ENCODE measurements around the gene CHST2. TPM values are rescaled to one million over a fixed set of nuclear protein-coding genes. Genes with fewer than 3 reads are reported as not detected.
A peak's percentile ranks its signal among the peaks of the same experiment; 100 is the strongest.
"Not testable (repeated sequence)": the region's sequence is repeated elsewhere in the genome, so short reads cannot be mapped to it uniquely, and the experiment has no call there.

Gene CHST2
- total RNA-seq, 1 experiment from 2014 or later: 1.7 TPM

DNA sequence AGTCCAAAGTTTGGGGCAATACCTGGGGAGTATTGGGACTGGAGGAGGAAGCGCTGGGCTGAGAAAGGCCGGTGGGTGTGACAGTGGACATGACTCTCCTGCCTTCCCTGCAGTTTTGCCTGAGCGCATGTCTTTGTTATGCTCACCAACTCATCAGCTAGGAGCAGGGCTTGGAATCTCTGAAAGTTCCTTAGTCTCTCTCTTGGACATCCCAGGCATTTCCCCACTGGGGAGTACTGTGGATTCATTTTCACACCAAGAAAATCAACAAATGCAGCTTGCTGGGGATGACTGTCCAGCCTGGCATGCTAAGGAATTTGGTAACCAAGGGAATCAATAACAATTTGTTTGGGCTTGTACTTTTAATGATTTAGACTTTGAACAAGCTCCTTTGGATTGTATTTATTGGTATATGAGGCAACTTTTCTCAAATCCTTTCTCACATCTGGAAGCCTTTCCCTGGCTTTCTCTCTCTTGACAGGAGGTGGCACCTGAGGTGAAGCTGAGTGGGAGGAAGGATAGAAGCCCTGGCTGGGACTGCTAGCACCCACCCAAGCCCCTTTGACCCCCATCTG is 48.5 kb upstream of the CHST2 start:
- no peak overlapping the region for H3K9ac ChIP-seq (ENCODE audit: low read length)
- no peaks in the 10 kb centered on the region for H3K79me2 ChIP-seq (ENCODE audit: insufficient read depth, low read length)
- BruUV-seq (replicated peaks): no TSS peak
- no peak overlapping the region for H3K4me2 ChIP-seq (ENCODE audit: low read length)
- TF ChIP-seq ZFX (IDR thresholded peaks at IDR 0.05) (no peak), RAD21 (IDR thresholded peaks at IDR 0.05; ENCODE audit: low read depth) (peak; percentile 10; the same call in 1 of the 2 replicates)
- TF ChIP-seq, protein P1, sequence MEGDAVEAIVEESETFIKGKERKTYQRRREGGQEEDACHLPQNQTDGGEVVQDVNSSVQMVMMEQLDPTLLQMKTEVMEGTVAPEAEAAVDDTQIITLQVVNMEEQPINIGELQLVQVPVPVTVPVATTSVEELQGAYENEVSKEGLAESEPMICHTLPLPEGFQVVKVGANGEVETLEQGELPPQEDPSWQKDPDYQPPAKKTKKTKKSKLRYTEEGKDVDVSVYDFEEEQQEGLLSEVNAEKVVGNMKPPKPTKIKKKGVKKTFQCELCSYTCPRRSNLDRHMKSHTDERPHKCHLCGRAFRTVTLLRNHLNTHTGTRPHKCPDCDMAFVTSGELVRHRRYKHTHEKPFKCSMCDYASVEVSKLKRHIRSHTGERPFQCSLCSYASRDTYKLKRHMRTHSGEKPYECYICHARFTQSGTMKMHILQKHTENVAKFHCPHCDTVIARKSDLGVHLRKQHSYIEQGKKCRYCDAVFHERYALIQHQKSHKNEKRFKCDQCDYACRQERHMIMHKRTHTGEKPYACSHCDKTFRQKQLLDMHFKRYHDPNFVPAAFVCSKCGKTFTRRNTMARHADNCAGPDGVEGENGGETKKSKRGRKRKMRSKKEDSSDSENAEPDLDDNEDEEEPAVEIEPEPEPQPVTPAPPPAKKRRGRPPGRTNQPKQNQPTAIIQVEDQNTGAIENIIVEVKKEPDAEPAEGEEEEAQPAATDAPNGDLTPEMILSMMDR (IDR thresholded peaks at IDR 0.05 in 2 of 3, conservative IDR thresholded peaks at IDR 0.05 in 1 of 3; ENCODE audit: borderline replicate concordance in 1 of 3, insufficient read depth in 1 of 3, low read depth in 2 of 3, low read length in 2 of 3): 0 out of 6 replicates have a peak, but pooled peaks of 1 of the 3 experiments have one; percentile 10
- ChIA-PET CTCF (no interaction called here), POLR2A (no interaction called here), RAD21 (ENCODE audit: low non-redundant PET in 1 of 2, low total read pairs in 2 of 2, uncharacterized antibody in 2 of 2, unreplicated experiment in 2 of 2) (no interaction called here)
- no peaks in the 10 kb centered on the region for H3K9me3 ChIP-seq (ENCODE audit: control insufficient read depth in 1 of 2, insufficient read depth in 1 of 2, low read depth in 1 of 2, low read length in 2 of 2)
- H2AFZ ChIP-seq (ENCODE audit: low read depth, low read length, poor library complexity, severe bottlenecking): no peak overlapping the region
- peaks cover 0 to 3% of the 10 kb centered on the region in 2 experiments; a peak in 1 of 4 replicates for H3K4me1 ChIP-seq (ENCODE audit: control insufficient read depth in 1 of 2, insufficient read depth in 2 of 2, low read length in 2 of 2)
- no peak overlapping the region for H3K27ac ChIP-seq (ENCODE audit: low read depth, low read length)
- no peak overlapping the region for H3K4me3 ChIP-seq (replicated peaks in 1 of 2; ENCODE audit: low read depth in 1 of 2, low read length in 2 of 2)
- intact Hi-C loops (cut with micrococcal nuclease): no loop called here
- ATAC-seq (no peak), DNase-seq (ENCODE audit: low read depth, low spot score) (no peak)
- no peaks in the 10 kb centered on the region for H3K9me2 ChIP-seq (ENCODE audit: insufficient read depth)
- H3K36me3 ChIP-seq (ENCODE audit: control insufficient read depth in 1 of 2, insufficient read depth in 2 of 2, low read length in 2 of 2): no peaks in the 10 kb centered on the region
- H4K20me1 ChIP-seq (ENCODE audit: insufficient read depth): no peaks in the 10 kb centered on the region
- no peaks in the 10 kb centered on the region for H3K27me3 ChIP-seq (ENCODE audit: insufficient read depth, low read length)

DNA sequence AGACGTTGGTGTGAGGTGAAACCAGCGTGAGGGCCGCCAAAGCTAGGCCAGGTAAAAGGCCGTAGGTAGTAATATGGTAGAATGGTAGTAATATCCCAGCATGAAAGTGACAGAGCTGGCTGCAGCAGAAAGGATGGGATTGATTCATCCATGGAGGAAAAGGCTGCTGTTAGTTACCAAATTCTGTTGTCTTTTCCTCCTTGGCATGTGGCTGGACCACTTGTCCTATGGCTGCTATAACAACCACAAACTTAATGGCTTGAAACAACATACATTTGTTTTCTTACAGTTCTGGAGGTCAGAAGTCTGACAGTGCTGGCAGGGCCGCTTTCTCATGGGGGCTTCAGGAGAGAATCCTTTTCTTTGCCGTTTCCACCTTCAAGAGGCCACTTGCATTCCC is 47.8 kb upstream of the CHST2 start:
- Histone ChIP-seq H3K9ac (ENCODE audit: low read length) (no peak overlapping the region), H3K4me3 (replicated peaks in 1 of 2; ENCODE audit: low read depth in 1 of 2, low read length in 2 of 2) (no peak overlapping the region), H3K4me1 (ENCODE audit: control insufficient read depth in 1 of 2, insufficient read depth in 2 of 2, low read length in 2 of 2) (peaks cover 0 to 3% of the 10 kb centered on the region in 2 experiments; a peak in 1 of 4 replicates), H4K20me1 (ENCODE audit: insufficient read depth) (no peaks in the 10 kb centered on the region), H3K79me2 (ENCODE audit: insufficient read depth, low read length) (no peaks in the 10 kb centered on the region), H2AFZ (ENCODE audit: low read depth, low read length, poor library complexity, severe bottlenecking) (no peak overlapping the region), H3K4me2 (ENCODE audit: low read length) (no peak overlapping the region), H3K36me3 (ENCODE audit: control insufficient read depth in 1 of 2, insufficient read depth in 2 of 2, low read length in 2 of 2) (no peaks in the 10 kb centered on the region), H3K27me3 (ENCODE audit: insufficient read depth, low read length) (no peaks in the 10 kb centered on the region), H3K9me3 (ENCODE audit: control insufficient read depth in 1 of 2, insufficient read depth in 1 of 2, low read depth in 1 of 2, low read length in 2 of 2) (no peaks in the 10 kb centered on the region), H3K9me2 (ENCODE audit: insufficient read depth) (no peaks in the 10 kb centered on the region), H3K27ac (ENCODE audit: low read depth, low read length) (no peak overlapping the region)
- DNase-seq (ENCODE audit: low read depth, low spot score) (no peak), ATAC-seq (no peak)
- ChIA-PET RAD21 (ENCODE audit: low non-redundant PET in 1 of 2, low total read pairs in 2 of 2, uncharacterized antibody in 2 of 2, unreplicated experiment in 2 of 2) (no interaction called here), CTCF (no interaction called here), POLR2A (no interaction called here)
- intact Hi-C loops (cut with micrococcal nuclease): no loop called here
- TF ChIP-seq ZFX (IDR thresholded peaks at IDR 0.05): no peak
- no TSS peak for BruUV-seq (replicated peaks)

DNA sequence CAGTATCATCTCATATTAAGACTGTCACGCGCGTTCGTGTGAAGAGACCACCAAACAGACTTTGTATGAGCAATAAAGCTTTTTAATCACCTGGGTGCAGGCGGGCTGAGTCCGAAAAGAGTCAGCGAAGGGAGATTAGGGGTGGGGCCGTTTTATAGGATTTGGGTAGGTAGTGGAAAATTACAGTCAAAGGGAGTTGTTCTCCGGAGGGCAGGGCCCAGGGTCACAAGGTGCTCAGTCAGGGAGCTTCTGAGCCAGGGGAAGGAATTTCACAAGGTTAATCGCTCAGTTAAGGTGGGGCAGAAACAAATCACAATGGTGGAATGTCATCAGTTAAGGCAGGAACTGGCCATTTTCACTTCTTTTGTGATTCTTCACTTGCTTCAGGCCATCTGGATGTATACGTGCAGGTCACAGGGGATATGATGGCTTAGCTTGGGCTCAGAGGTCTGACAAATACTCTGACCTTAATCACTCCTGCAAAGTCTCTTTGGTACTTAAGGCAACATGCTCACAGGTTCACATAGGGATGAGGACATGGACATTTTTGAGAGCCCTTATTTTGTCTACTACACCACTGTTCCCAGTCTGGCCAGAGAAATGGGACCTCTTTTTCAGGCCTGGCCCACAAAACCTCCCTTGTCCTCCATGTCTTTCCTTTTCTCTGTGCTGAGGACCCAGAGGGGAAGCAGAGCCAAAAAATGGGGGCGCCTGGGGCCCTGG is 47.1 kb upstream of the CHST2 start:
- BruUV-seq (replicated peaks): not testable (repeated sequence)

DNA sequence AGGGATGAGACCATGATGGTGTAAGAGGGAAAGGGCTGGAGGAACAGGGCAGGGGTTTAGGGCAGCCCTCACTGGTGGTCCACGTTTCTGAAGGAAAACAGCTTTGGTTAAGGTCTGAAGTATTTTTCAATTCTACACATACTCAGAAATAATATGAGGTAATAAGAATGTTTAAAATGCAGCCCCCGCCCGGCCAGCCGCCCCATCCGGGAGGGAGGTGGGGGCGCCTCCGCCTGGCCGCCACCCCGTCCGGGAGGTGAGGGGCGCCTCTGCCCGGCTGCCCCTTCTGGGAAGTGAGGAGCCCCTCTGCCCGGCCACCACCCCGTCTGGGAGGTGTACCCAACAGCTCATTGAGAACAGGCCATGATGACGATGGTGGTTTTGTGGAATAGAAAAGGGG is 46.0 kb upstream of the CHST2 start:
- DNase-seq (ENCODE audit: low read depth, low spot score); H3K9ac ChIP-seq (ENCODE audit: low read length); H3K27ac ChIP-seq (ENCODE audit: low read depth, low read length); H3K4me2 ChIP-seq (ENCODE audit: low read length); H3K36me3 ChIP-seq (ENCODE audit: control insufficient read depth in 1 of 2, insufficient read depth in 2 of 2, low read length in 2 of 2); intact Hi-C loops (cut with micrococcal nuclease); ATAC-seq; H3K9me2 ChIP-seq (ENCODE audit: insufficient read depth); H4K20me1 ChIP-seq (ENCODE audit: insufficient read depth); H3K27me3 ChIP-seq (ENCODE audit: insufficient read depth, low read length); H3K79me2 ChIP-seq (ENCODE audit: insufficient read depth, low read length); H3K4me3 ChIP-seq (replicated peaks in 1 of 2; ENCODE audit: low read depth in 1 of 2, low read length in 2 of 2); H3K4me1 ChIP-seq (ENCODE audit: control insufficient read depth in 1 of 2, insufficient read depth in 2 of 2, low read length in 2 of 2); H3K9me3 ChIP-seq (ENCODE audit: control insufficient read depth in 1 of 2, insufficient read depth in 1 of 2, low read depth in 1 of 2, low read length in 2 of 2); CTCF ChIA-PET; H2AFZ ChIP-seq (ENCODE audit: low read depth, low read length, poor library complexity, severe bottlenecking); BruUV-seq (replicated peaks); RAD21 ChIA-PET (ENCODE audit: low non-redundant PET in 1 of 2, low total read pairs in 2 of 2, uncharacterized antibody in 2 of 2, unreplicated experiment in 2 of 2); POLR2A ChIA-PET: not testable (repeated sequence)

More for the DNA sequence above, 47.1 kb upstream of the CHST2 start:
- RAD21 ChIA-PET (ENCODE audit: low non-redundant PET in 1 of 2, low total read pairs in 2 of 2, uncharacterized antibody in 2 of 2, unreplicated experiment in 2 of 2); H3K4me3 ChIP-seq (replicated peaks in 1 of 2; ENCODE audit: low read depth in 1 of 2, low read length in 2 of 2); H3K27me3 ChIP-seq (ENCODE audit: insufficient read depth, low read length); H3K36me3 ChIP-seq (ENCODE audit: control insufficient read depth in 1 of 2, insufficient read depth in 2 of 2, low read length in 2 of 2); ATAC-seq; DNase-seq (ENCODE audit: low read depth, low spot score); H3K79me2 ChIP-seq (ENCODE audit: insufficient read depth, low read length); CTCF ChIA-PET; H3K9me3 ChIP-seq (ENCODE audit: control insufficient read depth in 1 of 2, insufficient read depth in 1 of 2, low read depth in 1 of 2, low read length in 2 of 2); H4K20me1 ChIP-seq (ENCODE audit: insufficient read depth); H2AFZ ChIP-seq (ENCODE audit: low read depth, low read length, poor library complexity, severe bottlenecking); H3K27ac ChIP-seq (ENCODE audit: low read depth, low read length); H3K4me1 ChIP-seq (ENCODE audit: control insufficient read depth in 1 of 2, insufficient read depth in 2 of 2, low read length in 2 of 2); H3K9ac ChIP-seq (ENCODE audit: low read length); POLR2A ChIA-PET; intact Hi-C loops (cut with micrococcal nuclease); H3K9me2 ChIP-seq (ENCODE audit: insufficient read depth); H3K4me2 ChIP-seq (ENCODE audit: low read length): not testable (repeated sequence)
